Stimulated activated CD8-positive, alpha-beta memory T cell treated with anti-CD3 and anti-CD28 coated beads, Interleukin-7, amount 100 ng/mL, for 24 hours (primary cell): ENCODE measurements around the gene PLBD2.

Experiments
- DNase-seq: peaks from one replicate; pipeline ENCODE4 v3.0.0-alpha.2; 2020; ENCODE audit warnings: low read depth

The PLBD2 gene

GRCh38 chr12:113396200-113396599 is 37.8 kb downstream of the PLBD2 start:
- DNase-seq: no peak

GRCh38 chr12:113396828-113397496 is 38.6 kb downstream of the PLBD2 start:
- DNase-seq: no peak

- DNase-seq: no peak
These were observed 39.3 kb downstream of the PLBD2 start for GRCh38 chr12:113397497-113398197.

- DNase-seq: no peak
These were observed 40.2 kb downstream of the PLBD2 start for GRCh38 chr12:113398346-113399290.

GRCh38 chr12:113399490-113399889 is 41.1 kb downstream of the PLBD2 start:
- DNase-seq: no peak

GRCh38 chr12:113400362-113400761 is 42.0 kb downstream of the PLBD2 start:
- no peak for DNase-seq

GRCh38 chr12:113401066-113402000 is 42.9 kb downstream of the PLBD2 start:
- DNase-seq: no peak

GRCh38 chr12:113402586-113403260 is 44.3 kb downstream of the PLBD2 start:
- DNase-seq: no peak

- DNase-seq: no peak
These were observed 45.3 kb downstream of the PLBD2 start, which contains the start of gene SDS for GRCh38 chr12:113403435-113404415. TSS of gene SDS (minus strand) at chr12:113403887. CDS start at chr12:113399708, 4,179 bp downstream.

GRCh38 chr12:113405694-113406093 is 47.3 kb downstream of the PLBD2 start:
- DNase-seq: no peak

- no peak for DNase-seq
These were observed 49.7 kb downstream of the PLBD2 start for GRCh38 chr12:113407931-113408600.

GRCh38 chr12:113408756-113409298 is 50.4 kb downstream of the PLBD2 start:
- no peak for DNase-seq

- DNase-seq: no peak
These were observed 51.2 kb downstream of the PLBD2 start for GRCh38 chr12:113409462-113410124.

GRCh38 chr12:113413488-113413939 is 55.1 kb downstream of the PLBD2 start:
- DNase-seq: no peak

GRCh38 chr12:113414519-113415038 is 56.2 kb downstream of the PLBD2 start:
- no peak for DNase-seq

GRCh38 chr12:113416091-113416754 is 57.8 kb downstream of the PLBD2 start:
- no peak for DNase-seq

GRCh38 chr12:113418213-113418879 is 60.0 kb downstream of the PLBD2 start:
- no peak for DNase-seq
